ENCODE data around the gene PRH1.

PRH1 gene

DNA sequence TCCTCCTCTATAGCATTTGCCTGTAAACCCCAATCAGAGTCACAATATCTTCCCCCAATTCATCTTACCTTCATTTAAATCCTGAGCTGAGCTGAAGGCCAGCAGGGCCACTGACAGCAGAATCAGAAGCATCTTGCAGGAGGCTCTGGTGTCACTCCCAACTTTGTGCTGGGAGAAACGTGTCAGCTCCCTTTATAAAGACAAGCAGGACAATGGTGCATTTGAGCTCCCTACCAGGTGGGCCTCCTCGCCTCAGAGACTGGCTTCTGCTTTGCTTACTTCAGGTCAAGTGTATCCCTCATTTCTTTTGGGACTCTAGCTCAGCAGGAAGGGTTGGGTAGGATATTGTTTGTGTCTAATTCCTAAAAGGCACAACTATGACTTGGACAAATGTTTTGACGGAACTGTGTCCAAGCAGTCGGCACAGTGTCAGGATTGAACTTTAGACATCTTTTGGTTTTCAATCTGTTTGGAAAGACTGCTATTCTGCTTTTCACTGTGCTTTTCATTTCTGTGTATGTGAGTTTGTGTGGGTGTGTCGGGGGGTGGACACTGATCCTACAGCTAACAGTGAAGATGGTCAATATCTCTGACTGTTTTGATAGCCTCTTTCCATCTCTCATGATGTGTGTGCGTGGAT lies at the start of gene PRH1:
Gene PRH1 (minus strand): TSS at position 170 of the 640 bp plus-strand sequence. CDS start 38 bp downstream, at position 132.
- DNase-seq, result no peak

GRCh38 chr12:10928746-10929286 lies 44.8 kb upstream of the PRH1 start, which contains the start of gene PRH2:
Gene PRH2, plus strand, starts transcription at chr12:10929236. Its CDS starts 38 bp downstream, at chr12:10929274.
- DNase-seq, result no peak

DNA sequence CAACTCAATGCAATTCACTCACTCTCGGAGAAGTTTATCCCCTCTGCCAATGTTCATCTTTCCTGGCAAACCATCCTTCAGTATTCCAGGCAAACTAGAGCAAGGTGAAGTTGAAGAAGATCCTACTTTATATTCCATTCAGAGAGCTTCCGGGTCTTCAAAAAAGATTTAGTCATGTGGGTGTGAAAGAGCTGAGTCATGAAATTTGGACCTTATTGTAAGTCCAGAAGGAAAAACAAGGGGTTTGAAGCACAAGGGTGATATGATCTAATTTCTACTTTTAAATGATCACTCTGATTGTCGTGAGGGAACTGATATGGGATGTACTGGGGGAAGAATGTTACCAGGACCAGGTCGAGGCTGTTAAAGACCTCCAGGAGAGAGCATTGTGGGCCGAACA lies 42.2 kb upstream of the PRH1 start:
- no peak for DNase-seq

DNA sequence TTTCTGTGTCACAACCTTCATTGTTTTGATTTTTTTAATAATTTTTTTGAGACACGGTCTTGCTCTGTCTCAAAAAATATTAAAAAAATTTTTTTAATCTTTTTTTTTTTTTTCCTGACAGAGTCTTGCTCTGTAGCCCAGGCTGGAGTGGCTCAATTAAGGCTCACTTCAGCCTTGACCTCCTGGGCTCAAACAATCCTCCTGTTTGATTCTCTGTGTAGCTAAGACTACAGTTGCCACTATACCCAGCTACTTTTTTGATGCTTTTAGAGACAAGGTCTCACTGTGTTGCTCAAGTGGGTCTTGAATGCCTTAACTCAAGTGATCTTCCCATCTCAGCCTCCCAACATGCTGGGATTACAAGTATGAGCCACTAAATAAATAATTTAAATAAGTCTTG lies 35.8 kb upstream of the PRH1 start:
- DNase-seq, result no peak

GRCh38 chr12:10910380-10910779 lies 26.3 kb upstream of the PRH1 start:
- DNase-seq, result no peak

- no peak for DNase-seq
Observed at GRCh38 chr12:10909462-10909861, 25.4 kb upstream of the PRH1 start, which contains the start of gene TAS2R13. Gene TAS2R13, minus strand, starts transcription at chr12:10909562. Its CDS starts 264 bp downstream, at chr12:10909298.

DNA sequence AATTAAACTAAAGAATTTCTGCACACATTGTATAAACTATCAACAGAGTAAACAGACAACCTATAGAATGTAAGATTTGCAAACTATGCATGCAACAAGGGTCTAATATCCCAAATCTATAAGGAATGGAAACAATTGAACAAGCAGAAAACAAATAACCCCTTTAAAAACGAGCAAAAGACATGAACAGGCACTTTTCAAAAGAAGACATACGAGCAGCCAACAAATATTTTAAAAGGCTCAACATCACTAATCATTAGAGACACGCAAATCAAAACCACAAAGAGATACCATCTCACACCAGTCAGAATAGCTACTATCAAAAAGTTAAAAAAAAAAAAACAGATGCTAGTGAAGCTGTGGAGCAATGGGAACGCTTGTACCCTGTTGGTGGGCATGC lies 20.6 kb upstream of the PRH1 start:
- no peak for DNase-seq

DNA sequence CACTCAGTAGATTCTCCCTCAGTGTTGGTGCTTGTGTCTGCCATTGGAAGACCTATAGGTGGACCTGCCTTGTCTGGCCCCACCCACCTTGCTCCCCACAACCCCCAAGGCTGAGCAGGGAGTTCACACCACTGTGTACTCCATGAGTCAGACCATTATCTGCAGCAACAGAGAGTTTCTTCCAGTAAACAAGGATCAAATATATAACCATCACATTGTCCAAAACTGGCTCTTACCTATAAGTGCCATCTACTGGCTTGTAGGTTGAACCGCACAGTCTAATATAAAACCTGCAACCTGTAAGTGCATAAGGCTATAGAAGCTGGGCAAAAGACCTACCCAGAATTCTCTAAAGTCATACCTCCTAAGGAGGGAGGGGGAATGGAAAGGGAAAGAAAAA lies 17.4 kb upstream of the PRH1 start:
- DNase-seq, result no peak

DNA sequence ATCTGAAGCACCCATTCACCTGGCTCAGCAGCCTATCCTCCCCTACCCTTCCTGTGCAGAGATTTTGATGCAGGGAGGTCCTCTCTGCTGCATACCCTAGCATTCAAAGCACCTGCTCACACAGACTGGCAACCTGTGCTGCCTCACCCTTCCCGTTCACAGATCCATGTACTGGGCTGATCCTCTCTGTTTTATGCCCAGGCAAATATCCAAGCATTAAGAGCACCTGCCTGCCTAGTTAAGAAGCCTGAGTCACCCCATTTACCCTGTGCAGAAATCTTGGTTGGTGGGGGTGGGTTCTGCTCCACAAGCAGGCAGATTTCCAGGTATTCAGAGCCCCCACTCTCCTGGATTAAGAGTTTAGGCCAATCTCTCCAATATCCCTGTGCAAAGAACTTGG lies 16.9 kb upstream of the PRH1 start:
- no peak for DNase-seq

DNA sequence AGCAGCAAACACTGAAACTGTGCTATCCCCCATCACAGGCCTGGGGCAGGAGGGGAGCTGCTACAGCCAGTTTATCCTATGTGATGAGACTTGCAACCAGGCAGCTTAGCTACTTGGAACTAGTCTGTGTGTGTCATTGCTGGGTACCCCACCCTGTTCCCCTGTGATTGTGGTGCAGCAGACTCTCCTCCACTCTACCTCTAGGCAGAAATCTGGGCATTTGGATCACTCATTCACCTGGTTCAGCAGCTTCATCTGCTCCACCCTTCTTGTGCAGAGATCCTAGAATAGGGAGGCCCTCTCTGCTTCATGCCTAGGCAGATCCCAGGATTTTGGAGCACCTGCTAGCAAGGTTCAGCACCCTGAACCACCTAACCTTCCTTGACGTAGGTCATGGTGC lies 16.5 kb upstream of the PRH1 start:
- no peak for DNase-seq

DNA sequence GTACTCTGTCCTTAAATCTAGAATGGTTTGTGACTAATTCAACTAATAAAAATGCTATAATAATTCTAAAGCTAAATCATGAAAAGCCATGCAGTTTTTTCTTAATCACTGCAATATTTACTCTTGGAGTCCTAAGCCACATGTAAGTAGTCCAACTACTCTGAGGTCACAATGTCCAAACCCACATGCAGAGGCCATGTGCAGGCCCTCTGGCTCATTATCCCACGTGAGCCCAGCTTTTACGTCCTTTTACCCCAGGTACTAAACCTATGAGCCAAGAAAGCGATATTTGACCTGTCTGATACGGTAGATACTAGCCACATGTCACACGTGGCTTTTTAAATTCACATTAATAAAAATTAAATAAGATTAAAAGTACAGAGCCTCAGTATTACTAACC lies 12.8 kb upstream of the PRH1 start:
- no peak for DNase-seq

DNA sequence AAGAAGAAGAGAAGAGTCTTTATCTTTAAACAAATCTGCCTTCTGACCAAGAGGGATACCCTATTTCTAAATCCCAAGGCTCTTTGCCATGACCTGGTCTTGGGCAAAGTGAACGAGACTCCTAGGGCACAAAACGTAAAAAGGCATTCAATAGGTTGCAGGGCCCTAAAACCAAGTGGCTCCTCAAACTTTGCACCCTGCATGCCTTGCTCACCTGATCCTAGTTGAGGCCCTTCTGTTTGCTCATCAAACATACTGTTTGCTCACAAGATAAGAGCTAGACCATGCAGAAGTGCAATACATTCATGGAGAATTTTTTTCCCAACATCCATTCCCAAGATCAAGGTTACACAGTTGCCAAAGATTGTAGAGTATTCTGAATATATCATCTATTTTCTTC lies 7.9 kb upstream of the PRH1 start:
- no peak for DNase-seq

- no peak for DNase-seq
Observed at GRCh38 chr12:10889226-10889625, 5.2 kb upstream of the PRH1 start.

- DNase-seq, result no peak
Observed at GRCh38 chr12:10873378-10873777, 10.7 kb downstream of the PRH1 start.

- no peak for DNase-seq
Observed at GRCh38 chr12:10867381-10867780, 16.7 kb downstream of the PRH1 start.

- DNase-seq, result no peak
Observed at GRCh38 chr12:10863512-10864218, 20.4 kb downstream of the PRH1 start.

- no peak for DNase-seq
Observed at GRCh38 chr12:10861366-10861765, 22.7 kb downstream of the PRH1 start.

GRCh38 chr12:10855807-10856206 lies 28.2 kb downstream of the PRH1 start:
- DNase-seq, result no peak

DNA sequence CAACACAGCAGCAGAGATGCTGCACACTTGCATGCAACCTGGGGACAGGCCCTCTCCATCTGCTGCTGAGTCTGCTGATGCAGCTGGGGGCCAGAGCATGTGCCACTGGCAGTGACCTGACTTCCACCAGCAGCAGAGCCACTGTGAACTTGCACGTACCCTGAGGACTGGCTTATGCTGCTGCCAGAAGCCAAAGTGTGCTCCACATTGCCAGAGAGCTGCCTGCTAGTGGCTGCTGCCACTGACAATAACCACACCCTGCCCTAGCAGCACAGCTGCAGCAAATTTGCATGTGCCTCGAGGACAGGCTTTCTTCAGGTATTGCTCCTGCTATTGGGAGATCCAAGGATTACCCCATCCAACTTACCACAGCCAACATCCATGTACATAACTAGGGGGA lies 30.3 kb downstream of the PRH1 start:
- DNase-seq, result no peak

DNA sequence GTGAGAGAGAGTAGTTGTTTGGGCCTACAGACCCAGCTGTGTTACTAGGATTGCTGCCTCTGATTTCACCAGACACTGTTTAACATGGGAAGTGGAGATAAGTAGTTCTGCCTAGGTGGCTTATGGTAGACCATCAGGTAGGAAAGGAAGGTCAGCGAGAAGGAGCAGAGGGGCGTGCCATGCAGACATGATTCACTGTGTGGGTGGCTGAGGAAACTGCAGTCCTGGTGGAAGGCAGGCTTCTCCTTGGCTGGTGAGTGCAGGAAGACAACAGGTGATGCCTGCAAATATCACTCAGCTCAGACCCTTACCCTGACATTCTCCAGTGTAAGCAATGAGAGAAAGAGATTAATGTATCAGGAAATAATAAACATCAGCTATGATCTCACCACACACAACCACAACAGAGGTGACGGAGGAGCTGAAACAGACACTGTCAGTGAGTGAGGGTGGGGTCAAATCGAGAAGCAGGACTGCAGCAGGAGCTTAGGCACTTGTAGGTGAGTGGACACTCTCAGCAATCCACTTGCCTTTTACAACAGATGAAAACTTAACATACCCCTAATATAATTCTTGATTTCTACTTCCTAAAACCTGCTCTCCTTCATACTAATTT lies 32.7 kb downstream of the PRH1 start:
- no peak for DNase-seq

DNA sequence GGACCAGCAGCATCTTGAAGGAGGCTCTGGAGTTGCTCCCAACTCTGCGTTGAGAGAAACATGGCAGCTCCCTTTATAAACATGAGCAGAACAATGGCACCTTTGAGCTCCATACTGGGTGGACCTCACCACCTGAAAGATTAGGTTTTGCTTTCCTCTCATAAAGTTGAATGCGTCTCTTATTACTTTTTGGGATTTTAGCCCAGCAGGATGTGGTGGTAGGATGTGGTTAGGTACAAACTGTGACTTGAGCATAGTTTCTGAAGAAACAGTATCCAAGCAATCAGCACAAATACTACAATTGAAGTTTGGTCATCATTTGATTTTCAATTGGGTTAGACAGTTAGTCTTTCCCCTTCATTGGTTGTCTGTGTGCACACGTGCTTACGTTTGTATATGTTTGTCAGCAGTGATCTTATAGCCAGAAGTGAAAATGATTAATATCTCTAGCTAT lies 34.6 kb downstream of the PRH1 start, which contains the start of gene PRR4:
Gene PRR4 (minus strand): TSS at position 51 of the 454 bp plus-strand sequence. CDS start 38 bp downstream, at position 13.
- DNase-seq, result no peak

DNA sequence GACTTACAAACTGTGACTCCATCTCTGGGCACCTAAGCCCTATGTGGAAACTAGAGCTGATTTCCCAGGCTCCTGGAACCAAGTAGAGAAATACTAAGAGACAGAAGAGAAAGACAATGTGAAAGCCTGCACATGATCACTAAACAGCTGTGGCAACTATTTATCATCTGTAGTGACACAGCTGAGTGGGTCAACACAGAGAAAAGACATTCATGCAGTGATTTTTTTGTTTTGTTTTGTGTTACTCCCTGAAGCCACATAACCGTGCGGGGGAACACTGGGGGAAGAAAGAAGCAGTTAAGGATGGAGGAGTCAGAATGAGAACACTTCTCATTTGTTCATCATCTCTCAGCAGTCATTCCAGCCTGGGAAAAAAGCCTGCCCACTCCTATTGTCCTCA lies 36.3 kb downstream of the PRH1 start:
- DNase-seq, result no peak

DNA sequence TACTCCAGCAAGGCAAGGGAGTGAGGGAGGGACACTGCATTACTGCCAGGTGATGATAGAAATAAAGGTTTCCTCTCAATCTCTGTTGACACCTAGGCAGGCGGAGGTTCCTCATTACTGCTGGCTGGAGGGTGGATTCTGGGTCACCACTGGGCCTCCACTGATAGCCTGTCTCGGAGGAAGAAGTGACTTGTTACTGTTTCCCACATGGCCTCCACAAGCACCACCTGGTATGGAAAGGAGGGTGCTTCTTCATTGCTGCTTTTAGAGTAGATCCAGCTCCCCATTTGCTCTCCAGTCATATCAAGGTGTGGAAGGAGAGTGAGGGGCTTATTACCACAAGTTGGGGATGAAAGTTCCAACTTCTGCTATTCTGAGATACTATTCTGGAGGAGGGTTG lies 41.2 kb downstream of the PRH1 start:
- DNase-seq, result no peak

- no peak for DNase-seq
Observed at GRCh38 chr12:10838461-10838860, 45.6 kb downstream of the PRH1 start.
